Muscle layer of duodenum (tissue), 2 donors: ENCODE data around the gene ATP5F1D.
A peak's percentile ranks its signal among the peaks of the same experiment; 100 is the strongest.

Experiments
- H3K27ac ChIP-seq: one replicate; pipeline ENCODE4 v1.7.0; 2013; ENCODE audit warnings: mild to moderate bottlenecking, low read length
- H3K27me3 ChIP-seq: one replicate; pipeline ENCODE4 v1.7.0; 2013; ENCODE audit warnings: low read depth, mild to moderate bottlenecking, control low read depth, low read length
- H3K36me3 ChIP-seq, 2 donors: one replicate each; pipeline ENCODE4 v1.7.0; 2013; ENCODE audit warnings: low read length in 2 of 2, control low read depth in 1 of 2, mild to moderate bottlenecking in 1 of 2; ENCODE audit not compliant: insufficient read depth in 2 of 2, control insufficient read depth in 1 of 2
- H3K4me1 ChIP-seq, 2 donors: one replicate each; pipeline ENCODE4 v1.7.0; 2013; ENCODE audit warnings: low read length in 2 of 2, mild to moderate bottlenecking in 2 of 2, control low read depth in 1 of 2, moderate library complexity in 1 of 2; ENCODE audit not compliant: insufficient read depth in 2 of 2, control insufficient read depth in 1 of 2
- H3K4me3 ChIP-seq, 2 donors: one replicate each; pipeline ENCODE4 v1.7.0; 2013; ENCODE audit warnings: low read length in 2 of 2, low read depth in 1 of 2, mild to moderate bottlenecking in 1 of 2
- H3K9me3 ChIP-seq, 2 donors: one replicate each; pipeline ENCODE4 v1.7.0; 2013; ENCODE audit warnings: low read length in 2 of 2, control low read depth in 1 of 2, mild to moderate bottlenecking in 1 of 2; ENCODE audit not compliant: control insufficient read depth in 1 of 2
- donor health status: healthy.

ATP5F1D gene

DNA sequence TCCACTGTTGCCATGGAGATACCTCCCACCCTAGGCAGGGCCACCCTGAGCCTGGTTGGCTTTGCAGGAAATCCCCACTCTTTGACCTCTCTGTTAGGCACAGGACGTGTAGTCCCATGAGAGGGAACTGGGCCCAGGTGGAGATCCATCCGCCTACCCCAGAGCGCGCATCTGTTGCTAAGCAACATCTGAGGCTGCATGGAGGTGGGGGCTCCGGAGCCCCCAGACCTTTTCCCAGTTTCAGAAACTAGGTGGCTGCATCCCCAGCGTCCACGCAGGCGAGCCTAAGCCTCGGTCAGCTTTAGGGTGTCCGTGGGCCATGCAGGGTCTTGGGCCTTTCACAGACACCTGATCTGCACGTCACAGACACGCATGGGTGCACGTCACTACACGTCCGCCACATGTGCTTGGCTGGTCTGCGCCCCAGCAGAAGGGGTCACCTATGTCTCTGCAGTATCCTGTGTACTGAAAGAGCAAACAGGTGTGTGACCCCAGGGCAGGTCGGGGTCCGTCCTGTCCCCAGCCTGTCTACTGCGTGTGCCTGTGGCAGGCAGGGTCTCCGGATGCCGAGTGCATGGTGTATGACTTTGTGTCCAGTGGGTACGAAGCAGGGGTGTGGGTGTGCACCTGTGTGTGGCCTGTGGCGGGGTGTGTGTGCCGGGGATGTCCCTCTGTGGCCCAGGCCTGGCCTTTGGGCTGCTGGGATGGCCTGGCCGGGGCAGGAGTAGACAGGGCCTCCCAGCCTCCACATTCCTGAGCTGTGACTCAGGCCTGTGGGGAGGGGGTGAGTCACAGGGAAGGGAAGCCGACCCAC is 23.5 kb downstream of the ATP5F1D start:
- H3K36me3 ChIP-seq = peaks cover 0 to 5% of the 10 kb centered on the region in 2 donors
- peaks cover 15 to 65% of the 10 kb centered on the region in 2 donors for H3K4me1 ChIP-seq
- no peaks in the 10 kb centered on the region for H3K27me3 ChIP-seq
- H3K4me3 ChIP-seq = no peak overlapping the region
- H3K27ac ChIP-seq = peak overlapping the region; percentile 45
- no peaks in the 10 kb centered on the region for H3K9me3 ChIP-seq

DNA sequence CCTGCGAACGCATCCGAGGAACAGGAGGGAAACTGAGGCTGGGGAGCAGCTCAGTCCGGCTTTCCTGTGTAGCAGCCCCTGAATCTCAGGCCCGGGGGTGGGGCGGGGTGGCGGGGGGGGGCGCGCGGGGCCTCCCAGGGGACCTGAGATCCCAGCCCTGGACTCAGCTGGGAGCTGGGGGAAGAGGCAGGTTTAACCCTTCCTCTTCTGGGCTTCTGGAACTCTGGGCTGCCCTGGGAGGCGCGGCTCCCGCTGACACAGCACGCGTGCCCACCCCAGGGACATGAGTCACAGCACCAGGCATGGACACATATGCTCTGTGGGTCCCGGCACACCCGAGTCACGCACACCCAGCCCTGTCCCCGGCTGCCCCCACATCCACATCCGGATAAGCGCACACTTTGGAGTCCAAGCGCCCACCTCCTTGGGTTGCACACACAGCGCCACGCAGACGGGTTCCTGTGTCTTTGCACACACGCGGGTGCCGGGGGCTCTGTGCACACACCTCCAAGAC is 24.1 kb downstream of the ATP5F1D start:
- Histone ChIP-seq H3K9me3 (no peaks in the 10 kb centered on the region), H3K4me1 (peaks cover 18 to 65% of the 10 kb centered on the region in 2 donors), H3K4me3 (peak overlapping the region; percentile 16 to 61), H3K36me3 (peaks cover under 1 to 5% of the 10 kb centered on the region in 2 donors), H3K27me3 (no peaks in the 10 kb centered on the region), H3K27ac (peak overlapping the region; percentile 63)

DNA sequence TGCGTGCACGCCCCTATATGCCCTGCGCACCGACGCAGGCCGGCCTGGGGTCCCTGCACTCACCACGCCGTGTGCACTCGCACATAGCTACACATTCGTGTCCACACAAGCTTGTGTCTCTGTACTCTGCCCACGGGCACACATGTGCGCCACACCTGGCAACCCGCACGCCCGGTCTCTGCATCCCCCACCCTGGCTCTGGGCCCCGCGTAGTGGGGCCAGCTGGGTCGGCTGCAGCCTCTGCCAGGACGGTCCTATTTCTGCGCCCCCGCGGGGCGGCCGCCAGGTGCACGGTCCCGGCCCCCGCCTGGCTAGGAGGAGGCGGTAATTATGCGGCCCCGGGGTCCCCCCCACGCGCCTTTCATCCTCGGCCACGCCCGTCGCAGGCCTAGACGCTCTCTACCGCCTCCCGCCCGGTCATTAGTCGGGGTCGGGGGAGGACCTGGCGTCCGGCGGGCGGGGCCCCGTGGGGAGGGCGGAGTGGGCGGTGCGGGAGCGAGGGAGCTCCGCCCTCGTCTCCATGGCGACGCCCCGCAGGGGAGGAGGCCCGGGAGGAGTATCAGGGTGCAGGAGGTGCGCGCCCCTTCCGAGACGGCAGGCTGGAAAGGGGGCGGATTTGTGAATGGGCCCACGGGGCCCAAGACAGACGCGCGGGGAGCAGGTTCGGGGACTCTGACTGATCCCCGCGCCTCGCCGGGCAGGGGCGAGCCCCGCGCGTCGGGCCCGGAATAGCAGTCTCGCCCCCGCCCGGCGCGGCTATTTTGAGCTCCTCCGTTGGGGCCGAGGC is 24.8 kb downstream of the ATP5F1D start:
- H3K4me1 ChIP-seq = peaks cover 24 to 69% of the 10 kb centered on the region in 2 donors

DNA sequence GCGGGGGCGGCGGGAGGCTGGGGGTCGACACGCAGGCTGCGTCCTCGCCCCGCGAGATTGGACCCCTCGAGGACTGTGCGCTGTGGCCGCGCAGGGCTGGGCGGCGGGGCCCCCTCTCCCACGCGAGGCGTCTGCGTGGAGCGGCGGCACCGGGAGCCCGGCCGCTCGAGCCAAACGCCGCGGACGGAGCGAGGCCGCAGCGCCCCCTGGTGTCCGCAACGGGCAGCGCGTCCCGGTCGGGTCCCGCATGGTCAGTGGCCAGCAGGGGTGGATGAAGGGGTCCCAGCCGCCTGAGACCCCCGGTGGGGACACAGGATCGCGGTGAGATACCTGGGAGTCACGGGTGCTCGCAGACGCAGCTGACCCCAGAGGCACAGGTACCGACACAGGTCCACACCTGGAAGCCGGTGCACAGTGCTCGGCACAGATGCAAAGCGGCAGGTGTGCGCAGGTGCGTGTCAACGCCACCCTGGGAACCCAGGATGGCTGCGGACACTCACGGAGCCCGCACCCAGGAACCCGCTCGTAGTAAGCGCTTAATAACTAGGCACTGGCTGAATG is 25.4 kb downstream of the ATP5F1D start:
- H3K4me3 ChIP-seq = peak overlapping the region; percentile 37 to 61
- H3K27me3 ChIP-seq = no peaks in the 10 kb centered on the region
- H3K27ac ChIP-seq = no peak overlapping the region
- peaks cover 24 to 69% of the 10 kb centered on the region in 2 donors for H3K4me1 ChIP-seq
- peaks cover 13% of the 10 kb centered on the region in 2 donors for H3K36me3 ChIP-seq
- H3K9me3 ChIP-seq = no peaks in the 10 kb centered on the region

More for the DNA sequence above, 24.8 kb downstream of the ATP5F1D start:
- Histone ChIP-seq H3K9me3 (no peaks in the 10 kb centered on the region), H3K27me3 (no peaks in the 10 kb centered on the region), H3K36me3 (peaks cover 6 to 7% of the 10 kb centered on the region in 2 donors), H3K4me3 (peak overlapping the region; percentile 16 to 61), H3K27ac (peak overlapping the region; percentile 63)

DNA sequence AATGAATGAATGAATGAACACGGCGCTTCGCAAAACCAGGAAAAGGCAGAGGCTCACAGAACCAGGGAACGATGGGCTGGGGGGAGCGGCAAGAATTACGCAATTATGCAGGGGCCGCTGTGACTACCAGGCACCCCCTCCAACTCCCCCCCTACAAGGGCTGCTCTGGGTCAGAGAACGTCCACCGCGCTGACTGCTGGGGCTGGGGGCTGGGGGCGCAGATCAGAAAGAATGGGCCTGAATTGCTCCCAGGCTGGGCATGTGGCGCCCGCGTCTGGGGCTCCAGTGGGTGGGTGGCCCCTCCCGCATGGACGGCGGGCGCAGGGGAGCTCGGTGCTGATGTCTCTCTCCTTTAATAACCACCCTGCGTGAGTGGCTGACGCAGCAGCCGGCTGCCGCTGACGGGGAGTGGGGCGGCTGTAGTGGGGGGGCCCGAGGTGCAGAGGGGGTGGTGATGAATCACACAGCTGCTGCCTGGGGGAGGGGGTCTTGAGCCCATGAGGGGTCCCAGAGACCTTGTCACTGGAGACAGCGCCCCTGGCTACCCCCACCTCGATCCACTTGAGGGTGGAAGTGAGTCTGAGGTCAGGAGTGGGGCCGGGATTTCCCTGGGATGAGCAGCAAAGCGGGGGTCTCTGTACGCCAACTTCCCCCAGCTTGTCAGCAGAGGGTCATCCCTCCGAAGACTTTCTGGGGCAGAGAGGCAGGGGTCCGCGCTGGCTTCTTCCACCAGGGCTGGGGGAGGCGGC is 26.1 kb downstream of the ATP5F1D start:
- H3K36me3 ChIP-seq = peaks cover 20% of the 10 kb centered on the region in 2 donors
- peak overlapping the region; percentile 37 to 61 for H3K4me3 ChIP-seq
- no peaks in the 10 kb centered on the region for H3K9me3 ChIP-seq
- H3K4me1 ChIP-seq = peaks cover 26 to 69% of the 10 kb centered on the region in 2 donors
- no peaks in the 10 kb centered on the region for H3K27me3 ChIP-seq
- H3K27ac ChIP-seq = no peak overlapping the region

DNA sequence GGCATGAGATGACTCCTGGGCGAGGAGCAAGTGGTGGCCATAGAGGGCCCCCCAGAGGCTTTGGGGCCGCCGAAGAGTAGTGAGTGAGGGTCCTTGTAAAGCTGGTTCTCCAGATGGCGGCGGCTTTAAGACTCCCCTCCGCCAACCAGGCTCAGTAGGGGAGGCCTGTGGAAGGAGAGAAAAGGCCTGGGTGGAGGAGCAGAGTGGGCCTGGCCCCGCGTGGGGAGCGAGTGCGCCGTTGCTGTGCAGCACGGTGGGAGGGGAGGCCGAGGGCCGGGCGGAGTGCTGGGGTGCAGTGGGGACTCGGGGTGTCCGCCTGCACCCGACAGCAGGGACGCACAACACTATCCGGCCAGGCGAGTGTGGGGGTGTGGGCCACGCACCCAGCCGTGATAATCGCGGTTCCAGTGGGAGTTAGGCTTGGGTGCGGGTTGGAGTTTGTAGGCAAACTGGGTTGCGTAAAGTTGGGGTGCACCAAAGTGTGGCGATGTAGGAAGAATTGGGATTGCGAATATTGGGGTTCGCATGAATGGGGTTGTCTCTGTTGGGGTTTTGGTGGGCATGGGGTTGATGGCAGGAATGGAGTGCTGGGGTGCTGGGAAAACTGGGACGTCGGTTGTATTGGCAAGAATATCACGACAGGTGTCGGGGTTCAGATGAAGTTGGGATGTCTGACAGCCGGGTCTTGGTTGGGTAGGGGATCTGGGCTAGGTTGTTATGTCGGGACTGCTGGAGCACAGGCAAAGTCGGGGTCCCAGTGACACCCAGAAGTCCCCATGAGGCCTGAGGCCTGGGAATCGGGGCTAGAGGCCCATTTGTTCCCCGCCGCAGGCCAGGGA is 26.9 kb downstream of the ATP5F1D start:
- peak overlapping the region in 1 of 2 donors; percentile 7 for H3K4me3 ChIP-seq
- H3K36me3 ChIP-seq = peaks cover 26 to 28% of the 10 kb centered on the region in 2 donors
- peaks cover 26 to 76% of the 10 kb centered on the region in 2 donors for H3K4me1 ChIP-seq
- no peaks in the 10 kb centered on the region for H3K27me3 ChIP-seq
- H3K9me3 ChIP-seq = no peaks in the 10 kb centered on the region
- H3K27ac ChIP-seq = peak overlapping the region; percentile 77

DNA sequence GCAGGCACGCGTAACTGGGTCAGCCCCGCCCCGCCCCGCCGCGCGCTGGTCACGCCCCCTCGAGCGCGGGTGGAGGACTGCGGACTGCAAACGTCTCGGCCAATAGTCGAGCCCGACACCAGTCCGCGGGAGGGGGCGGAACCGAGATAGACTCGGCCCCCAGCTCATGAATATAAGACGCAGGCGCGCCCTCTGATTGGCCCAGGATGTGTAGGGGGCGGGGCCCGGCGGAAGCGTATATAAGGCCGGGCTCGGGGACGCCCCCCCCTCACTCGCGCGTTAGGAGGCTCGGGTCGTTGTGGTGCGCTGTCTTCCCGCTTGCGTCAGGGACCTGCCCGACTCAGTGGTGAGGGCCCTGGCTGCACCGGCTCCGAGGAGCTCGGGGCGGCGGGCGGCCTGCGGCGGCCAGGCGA is 27.5 kb downstream of the ATP5F1D start, which contains the start of gene CIRBP:
Gene CIRBP (plus strand): TSS at position 268 of the 413 bp plus-strand sequence. CDS start 1,602 bp downstream, outside the sequence.
- Histone ChIP-seq H3K27ac (peak within 1 kb of the TSS; percentile 94), H3K4me3 (peak within 1 kb of the TSS; percentile 90 to 95), H3K9me3 (no peaks in the 10 kb centered on the region), H3K36me3 (peaks cover 32 to 34% of the 10 kb centered on the region in 2 donors), H3K27me3 (no peaks in the 10 kb centered on the region), H3K4me1 (peaks cover 26 to 83% of the 10 kb centered on the region in 2 donors)

DNA sequence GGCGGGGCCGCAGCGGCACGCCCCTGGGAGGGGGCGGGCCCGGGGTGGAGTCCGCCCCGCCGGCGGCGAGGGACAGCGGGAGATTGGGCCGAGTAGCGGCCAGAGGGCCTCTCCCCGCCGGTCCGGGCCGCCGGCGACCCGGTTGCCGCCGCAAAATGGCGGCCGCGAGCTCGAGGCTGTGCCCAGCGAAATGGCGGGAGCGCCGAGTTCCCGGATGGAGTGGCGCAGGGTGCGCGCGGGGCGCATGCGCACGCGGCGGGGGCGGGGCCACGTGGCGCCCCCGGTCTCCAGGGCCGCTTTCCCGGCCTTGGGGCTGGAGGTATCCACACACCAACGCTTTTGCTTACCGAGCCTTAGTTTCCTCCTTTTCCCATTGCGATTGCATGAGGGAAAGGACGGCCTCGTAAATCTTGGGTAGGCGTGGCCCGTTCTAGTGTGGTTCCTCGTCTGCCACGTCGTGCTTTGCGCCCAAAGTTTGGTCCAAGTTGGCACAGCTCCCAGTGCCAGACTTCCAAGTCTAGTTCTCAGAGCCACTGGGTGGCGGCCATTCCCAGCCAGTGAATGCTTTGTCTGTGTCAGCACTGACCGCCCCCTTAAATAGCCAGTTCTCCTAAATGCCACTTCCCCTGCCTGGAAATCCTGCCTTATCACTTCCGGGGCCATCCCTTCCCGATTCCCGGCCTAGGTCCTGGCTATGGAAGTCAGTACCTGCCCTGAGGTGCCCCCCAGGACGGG is 28.1 kb downstream of the ATP5F1D start:
- Histone ChIP-seq H3K4me1 (peaks cover 26 to 88% of the 10 kb centered on the region in 2 donors), H3K4me3 (peak overlapping the region; percentile 90 to 95), H3K27me3 (no peaks in the 10 kb centered on the region), H3K27ac (peak overlapping the region; percentile 94), H3K36me3 (peaks cover 35 to 38% of the 10 kb centered on the region in 2 donors), H3K9me3 (no peaks in the 10 kb centered on the region)

DNA sequence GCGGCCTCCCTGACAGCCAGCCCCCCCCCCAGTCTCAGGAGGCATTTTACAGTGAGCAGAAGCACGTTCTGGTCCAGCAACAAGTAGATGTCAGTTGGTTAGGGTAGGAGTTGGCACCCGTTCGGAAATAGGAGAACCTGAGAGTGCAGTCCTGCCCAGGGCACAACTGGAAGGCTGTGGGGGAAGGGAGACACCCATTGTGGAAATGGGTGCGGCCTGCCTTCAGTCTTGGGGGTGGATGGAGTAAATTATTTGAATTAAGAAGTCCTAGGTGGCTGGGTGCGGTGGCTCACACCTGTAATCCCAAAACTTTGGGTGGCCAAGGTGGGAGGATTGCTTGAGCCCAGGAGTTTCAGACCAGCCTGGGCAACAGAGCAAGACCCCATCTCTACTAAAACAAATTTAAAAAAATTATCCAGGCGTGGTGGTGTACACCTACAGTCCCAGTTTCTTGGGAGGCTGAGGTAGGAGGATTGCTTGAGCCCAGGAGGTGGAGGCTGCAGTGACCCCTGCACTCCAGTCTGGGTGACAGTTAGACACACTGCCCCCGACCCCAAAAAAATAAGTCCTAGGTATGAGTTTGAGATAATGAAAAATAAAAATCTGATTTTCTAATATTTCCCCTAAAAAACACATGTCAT is 28.8 kb downstream of the ATP5F1D start:
- Histone ChIP-seq H3K9me3 (no peaks in the 10 kb centered on the region), H3K36me3 (peaks cover 35 to 43% of the 10 kb centered on the region in 2 donors), H3K4me1 (peaks cover 26 to 89% of the 10 kb centered on the region in 2 donors), H3K4me3 (peak overlapping the region; percentile 90 to 95), H3K27ac (peak overlapping the region; percentile 94), H3K27me3 (no peaks in the 10 kb centered on the region)
